NCI-H2196 treated with DMSO at 0.1 percent for 48 hours (cell line): ENCODE measurements around the gene RBM20.

Experiments
- DNase-seq: peaks from one replicate; lab custom pipeline; 2025; ENCODE audit not compliant: unreplicated experiment; lab: John Stamatoyannopoulos, UW

The RBM20 gene

GRCh38 chr10:110803830-110804338 lies 159.7 kb downstream of the RBM20 start:
- DNase-seq: no peak

- no peak for DNase-seq
Observed at GRCh38 chr10:110804376-110804775, 160.2 kb downstream of the RBM20 start.

- DNase-seq: no peak
Observed at GRCh38 chr10:110805292-110805691, 161.2 kb downstream of the RBM20 start.

- no peak for DNase-seq
Observed at GRCh38 chr10:110806335-110806734, 162.2 kb downstream of the RBM20 start.

- DNase-seq: no peak
Observed at GRCh38 chr10:110808123-110808522, 164.0 kb downstream of the RBM20 start.

- DNase-seq: no peak
Observed at GRCh38 chr10:110808615-110809014, 164.5 kb downstream of the RBM20 start.

GRCh38 chr10:110810625-110811024 lies 166.5 kb downstream of the RBM20 start:
- DNase-seq: no peak

- no peak for DNase-seq
Observed at GRCh38 chr10:110811791-110812581, 167.8 kb downstream of the RBM20 start.

- DNase-seq: no peak
Observed at GRCh38 chr10:110812583-110812982, 168.4 kb downstream of the RBM20 start.

- no peak for DNase-seq
Observed at GRCh38 chr10:110813743-110814472, 169.8 kb downstream of the RBM20 start.

GRCh38 chr10:110815354-110816004 lies 171.3 kb downstream of the RBM20 start:
- no peak for DNase-seq

- no peak for DNase-seq
Observed at GRCh38 chr10:110817614-110818013, 173.5 kb downstream of the RBM20 start.

- no peak for DNase-seq
Observed at GRCh38 chr10:110818311-110819256, 174.4 kb downstream of the RBM20 start.

GRCh38 chr10:110820321-110820814 lies 176.2 kb downstream of the RBM20 start:
- no peak for DNase-seq

- DNase-seq: no peak
Observed at GRCh38 chr10:110821508-110821907, 177.4 kb downstream of the RBM20 start.

- no peak for DNase-seq
Observed at GRCh38 chr10:110822035-110822711, 178.0 kb downstream of the RBM20 start.

GRCh38 chr10:110822712-110823311 lies 178.7 kb downstream of the RBM20 start:
- no peak for DNase-seq

GRCh38 chr10:110824152-110824441 lies 180.0 kb downstream of the RBM20 start:
- no peak for DNase-seq

- DNase-seq: no peak
Observed at GRCh38 chr10:110824660-110825059, 180.5 kb downstream of the RBM20 start.

GRCh38 chr10:110825508-110825907 lies 181.4 kb downstream of the RBM20 start:
- no peak for DNase-seq
